Panc1 (cell line): ENCODE results near the gene GNAS-AS1. TPM values are rescaled to one million over a fixed set of nuclear protein-coding genes. Genes with fewer than 3 reads are reported as not detected.

ENCODE experiments used
- ATAC-seq: fragments of 200-7000 bp; cut with Tn5 transposase; 2 replicates; pipeline ENCODE4 v1.9.1; 2020; ENCODE audit warnings: mild to moderate bottlenecking, moderate library complexity
- BruUV-seq: library from RNA; stranded (reverse); fragments of 400-500 nt; replicated peaks from 2 replicates; lab custom pipeline; 2021; lab: Mats Ljungman, UMichigan
- CTCF ChIA-PET: fragments of 300-600 bp; sonication (Branson Sonifier 250); formaldehyde crosslinking; loops from one replicate; lab custom pipeline; 2022; ENCODE audit warnings: antibody characterized with exemption; lab: Charles Lee
- POLR2A ChIA-PET: fragments of 300-600 bp; sonication (Branson Sonifier 250); formaldehyde crosslinking; loops from one replicate; lab custom pipeline; 2022; ENCODE audit warnings: antibody characterized with exemption; lab: Charles Lee
- DNase-seq: peaks from one replicate; pipeline ENCODE4 v3.0.0-alpha.2; 2010; ENCODE audit warnings: low read depth, low spot score
- H3K27ac ChIP-seq: 2 replicates; pipeline ENCODE4 v1.5.1; 2011; ENCODE audit warnings: mild to moderate bottlenecking, low read length, inconsistent platforms
- H3K27me3 ChIP-seq: fragments of 200-500 bp; sonication (Bioruptor generic); 2 replicates; pipeline ENCODE4 v1.6.0; 2014; ENCODE audit warnings: low read length, inconsistent platforms; ENCODE audit not compliant: control insufficient read depth, insufficient read depth
- H3K36me3 ChIP-seq: fragments of 200-500 bp; sonication (Bioruptor generic); 2 replicates; pipeline ENCODE4 v1.5.1; 2014; ENCODE audit warnings: inconsistent platforms, mild to moderate bottlenecking, low read length, moderate library complexity; ENCODE audit not compliant: control insufficient read depth, insufficient read depth
- H3K4me1 ChIP-seq: 2 replicates; pipeline ENCODE4 v1.5.1; 2011; ENCODE audit warnings: inconsistent platforms, mild to moderate bottlenecking, low read length, moderate library complexity; ENCODE audit not compliant: control insufficient read depth, insufficient read depth
- H3K4me3 ChIP-seq, 2 experiments: 2 replicates each; pipeline ENCODE4 v1.5.1; 2011 to 2012; ENCODE audit warnings: low read depth in 2 of 2, low read length in 2 of 2, mild to moderate bottlenecking in 2 of 2, inconsistent platforms in 1 of 2, moderate library complexity in 1 of 2
- H3K9me3 ChIP-seq: fragments of 200-500 bp; sonication (Bioruptor generic); 2 replicates; pipeline ENCODE4 v1.5.1; 2014; ENCODE audit warnings: low read depth, mild to moderate bottlenecking, inconsistent platforms, low read length, moderate library complexity; ENCODE audit not compliant: control insufficient read depth, insufficient read depth
- POLR2AphosphoS5 ChIP-seq: IDR thresholded peaks from 2 replicates; pipeline ENCODE4 v1.6.1; 2012; ENCODE audit warnings: mild to moderate bottlenecking, low read depth, low read length, moderate library complexity
- SIN3A ChIP-seq: IDR thresholded peaks from 2 replicates; pipeline ENCODE4 v1.6.1; 2012; ENCODE audit warnings: low read depth, mild to moderate bottlenecking, low read length, moderate library complexity, borderline replicate concordance; ENCODE audit not compliant: insufficient read depth
- TCF7L2 ChIP-seq: IDR thresholded peaks from 2 replicates; pipeline ENCODE4 v1.6.1; 2011; ENCODE audit warnings: mild to moderate bottlenecking, low read depth, low read length, inconsistent platforms
- in situ Hi-C: cut with HindIII; loops from 2 replicates; pipeline ENCODE4 v1.10.0; 2016; ENCODE audit warnings: low sequenced_read_pairs, low pct_unique_long_range_greater_than_20kb
- intact Hi-C: fragments of 100-400 bp; cut with micrococcal nuclease; formaldehyde crosslinking; loops from one replicate; pipeline ENCODE4 v1.10.0; 2022; ENCODE audit not compliant: unreplicated experiment
- total RNA-seq: library from RNA; stranded (reverse); gene quantifications from one replicate; pipeline ENCODE4 v1.2.1, GENCODE V29; 2021; ENCODE audit not compliant: unreplicated experiment
- TF ChIP-seq, protein P1 (sequence below): fragments of 450-650 bp; IDR thresholded peaks from 2 replicates; pipeline ENCODE4 v1.5.1; 2017; ENCODE audit warnings: mild to moderate bottlenecking
- TF ChIP-seq, protein P2 (sequence below), 2 experiments: IDR thresholded peaks; 2 replicates each; pipeline ENCODE4 v1.6.1; 2011 to 2012; ENCODE audit warnings: low read depth in 2 of 2, control low read depth in 1 of 2, low read length in 1 of 2, mild to moderate bottlenecking in 1 of 2, moderate library complexity in 1 of 2; ENCODE audit not compliant: insufficient read depth in 1 of 2

Gene GNAS-AS1
- total RNA-seq, 1 experiment from 2014 or later: not detected

GRCh38 chr20:58893355-58894120 is 42.8 kb upstream of the GNAS-AS1 start:
- ChIA-PET CTCF (no interaction called here), POLR2A (no interaction called here)
- peak overlapping the region; percentile 70 for H3K27ac ChIP-seq
- intact Hi-C loops (loop anchor here (10.0 kb wide), 1 partner anchor 91 kb away; the partner anchor contains the start of gene NELFCD), in situ Hi-C loops (no loop called here)
- DNase-seq: no peak
- no peaks in the 10 kb centered on the region for H3K9me3 ChIP-seq
- BruUV-seq: TSS peak; percentile 58
- H3K4me1 ChIP-seq: peaks cover 36% of the 10 kb centered on the region
- no peak for ATAC-seq
- H3K27me3 ChIP-seq: no peaks in the 10 kb centered on the region
- H3K4me3 ChIP-seq: peak overlapping the region; percentile 68 to 77
- peaks cover 2% of the 10 kb centered on the region; the same call in 1 of the 2 replicates for H3K36me3 ChIP-seq
- no peak for TF ChIP-seq TCF7L2

DNA sequence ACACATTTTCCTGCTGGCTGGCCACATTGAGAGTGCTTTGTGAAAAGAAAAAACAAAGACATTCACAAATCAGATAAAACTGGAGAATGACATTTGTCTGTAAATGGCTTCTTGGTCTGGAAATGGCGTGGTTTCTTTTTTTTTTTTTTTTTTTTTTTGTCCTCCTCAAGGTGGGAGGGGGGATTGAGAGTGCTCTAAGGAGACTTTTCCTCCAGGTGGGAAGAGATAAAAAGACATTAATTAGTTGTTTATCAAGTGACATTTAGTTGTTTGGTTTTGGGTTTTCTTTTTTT is 42.2 kb upstream of the GNAS-AS1 start:
- intact Hi-C loops: loop anchor here (10.0 kb wide), 1 partner anchor 92 kb away; the partner anchor contains the start of gene NELFCD
- no peaks in the 10 kb centered on the region for H3K9me3 ChIP-seq
- peaks cover 36% of the 10 kb centered on the region for H3K4me1 ChIP-seq
- ChIA-PET CTCF (interaction anchor here (0.7 kb wide), 1 partner anchor 16 kb away, joined by 3 read pairs; no protein-coding TSS in a partner anchor), POLR2A (interaction anchor here (0.6 kb wide), 1 partner anchor 46 kb away, joined by 4 read pairs; no protein-coding TSS in a partner anchor)
- peak overlapping the region; percentile 68 to 77 for H3K4me3 ChIP-seq
- TF ChIP-seq POLR2AphosphoS5: no peak
- TF ChIP-seq, protein P1, sequence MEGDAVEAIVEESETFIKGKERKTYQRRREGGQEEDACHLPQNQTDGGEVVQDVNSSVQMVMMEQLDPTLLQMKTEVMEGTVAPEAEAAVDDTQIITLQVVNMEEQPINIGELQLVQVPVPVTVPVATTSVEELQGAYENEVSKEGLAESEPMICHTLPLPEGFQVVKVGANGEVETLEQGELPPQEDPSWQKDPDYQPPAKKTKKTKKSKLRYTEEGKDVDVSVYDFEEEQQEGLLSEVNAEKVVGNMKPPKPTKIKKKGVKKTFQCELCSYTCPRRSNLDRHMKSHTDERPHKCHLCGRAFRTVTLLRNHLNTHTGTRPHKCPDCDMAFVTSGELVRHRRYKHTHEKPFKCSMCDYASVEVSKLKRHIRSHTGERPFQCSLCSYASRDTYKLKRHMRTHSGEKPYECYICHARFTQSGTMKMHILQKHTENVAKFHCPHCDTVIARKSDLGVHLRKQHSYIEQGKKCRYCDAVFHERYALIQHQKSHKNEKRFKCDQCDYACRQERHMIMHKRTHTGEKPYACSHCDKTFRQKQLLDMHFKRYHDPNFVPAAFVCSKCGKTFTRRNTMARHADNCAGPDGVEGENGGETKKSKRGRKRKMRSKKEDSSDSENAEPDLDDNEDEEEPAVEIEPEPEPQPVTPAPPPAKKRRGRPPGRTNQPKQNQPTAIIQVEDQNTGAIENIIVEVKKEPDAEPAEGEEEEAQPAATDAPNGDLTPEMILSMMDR: no peak
- TF ChIP-seq, protein P2, sequence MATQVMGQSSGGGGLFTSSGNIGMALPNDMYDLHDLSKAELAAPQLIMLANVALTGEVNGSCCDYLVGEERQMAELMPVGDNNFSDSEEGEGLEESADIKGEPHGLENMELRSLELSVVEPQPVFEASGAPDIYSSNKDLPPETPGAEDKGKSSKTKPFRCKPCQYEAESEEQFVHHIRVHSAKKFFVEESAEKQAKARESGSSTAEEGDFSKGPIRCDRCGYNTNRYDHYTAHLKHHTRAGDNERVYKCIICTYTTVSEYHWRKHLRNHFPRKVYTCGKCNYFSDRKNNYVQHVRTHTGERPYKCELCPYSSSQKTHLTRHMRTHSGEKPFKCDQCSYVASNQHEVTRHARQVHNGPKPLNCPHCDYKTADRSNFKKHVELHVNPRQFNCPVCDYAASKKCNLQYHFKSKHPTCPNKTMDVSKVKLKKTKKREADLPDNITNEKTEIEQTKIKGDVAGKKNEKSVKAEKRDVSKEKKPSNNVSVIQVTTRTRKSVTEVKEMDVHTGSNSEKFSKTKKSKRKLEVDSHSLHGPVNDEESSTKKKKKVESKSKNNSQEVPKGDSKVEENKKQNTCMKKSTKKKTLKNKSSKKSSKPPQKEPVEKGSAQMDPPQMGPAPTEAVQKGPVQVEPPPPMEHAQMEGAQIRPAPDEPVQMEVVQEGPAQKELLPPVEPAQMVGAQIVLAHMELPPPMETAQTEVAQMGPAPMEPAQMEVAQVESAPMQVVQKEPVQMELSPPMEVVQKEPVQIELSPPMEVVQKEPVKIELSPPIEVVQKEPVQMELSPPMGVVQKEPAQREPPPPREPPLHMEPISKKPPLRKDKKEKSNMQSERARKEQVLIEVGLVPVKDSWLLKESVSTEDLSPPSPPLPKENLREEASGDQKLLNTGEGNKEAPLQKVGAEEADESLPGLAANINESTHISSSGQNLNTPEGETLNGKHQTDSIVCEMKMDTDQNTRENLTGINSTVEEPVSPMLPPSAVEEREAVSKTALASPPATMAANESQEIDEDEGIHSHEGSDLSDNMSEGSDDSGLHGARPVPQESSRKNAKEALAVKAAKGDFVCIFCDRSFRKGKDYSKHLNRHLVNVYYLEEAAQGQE (IDR thresholded peaks at IDR 0.05; ENCODE audit: insufficient read depth in 1 of 2, low read depth in 2 of 2, low read length in 1 of 2): no peak
- no peak for TF ChIP-seq SIN3A
- TF ChIP-seq TCF7L2: no peak
- BruUV-seq: no TSS peak
- DNase-seq: no peak
- ATAC-seq: no peak
- H3K27ac ChIP-seq: peak overlapping the region; percentile 70
- H3K36me3 ChIP-seq: peaks cover 2% of the 10 kb centered on the region; the same call in 1 of the 2 replicates
- in situ Hi-C loops: no loop called here
- H3K27me3 ChIP-seq: no peaks in the 10 kb centered on the region
